Measurements from ENCODE around the gene CHTF8. TPM values are rescaled to one million over a fixed set of nuclear protein-coding genes. Genes with fewer than 3 reads are reported as not detected.

CHTF8 gene
- total RNA-seq, 2 experiments from 2014 or later: 25.8 to 28.5 TPM

DNA sequence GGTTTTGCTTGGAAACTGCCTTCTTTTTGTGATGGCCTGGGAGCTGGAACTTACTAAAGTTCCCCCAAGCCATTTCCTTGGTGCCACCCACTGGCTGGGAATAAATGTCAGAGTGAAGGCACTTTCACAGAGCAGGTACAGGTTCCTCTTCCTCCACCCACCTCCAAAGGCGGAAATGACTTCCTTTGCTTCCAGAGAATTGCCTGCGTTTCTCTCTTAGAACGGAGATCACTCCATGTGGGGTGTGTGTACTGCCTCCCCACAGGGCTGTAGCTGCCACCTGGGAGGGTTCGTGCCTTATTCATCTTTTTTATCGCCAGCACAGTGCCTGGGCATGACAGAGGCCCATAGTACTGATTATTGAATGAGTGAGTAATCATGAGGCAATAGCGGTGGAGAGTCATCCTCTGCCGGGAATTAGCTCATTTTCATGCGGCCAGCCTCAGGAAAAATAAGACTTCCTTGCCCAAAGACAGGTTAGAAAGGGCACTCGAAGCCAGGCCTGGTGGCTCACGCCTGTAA lies 59.1 kb downstream of the CHTF8 start:
- ChIA-PET CTCF (no interaction called here), POLR2A (no interaction called here)
- Histone ChIP-seq H3K27me3 (ENCODE audit: control insufficient read depth in 1 of 2, insufficient read depth in 2 of 2, low read length in 2 of 2) (no peaks in the 10 kb centered on the region), H3K27ac (ENCODE audit: low read depth in 1 of 2, low read length in 2 of 2) (no peak overlapping the region), H3K4me1 (ENCODE audit: insufficient read depth, low read length) (no peaks in the 10 kb centered on the region), H3K4me3 (ENCODE audit: low read length) (no peak overlapping the region), H3K9me3 (ENCODE audit: control insufficient read depth in 1 of 2, insufficient read depth in 1 of 2, low read length in 2 of 2) (no peaks in the 10 kb centered on the region), H3K36me3 (ENCODE audit: insufficient read depth, low read length) (peaks cover 7% of the 10 kb centered on the region)
- Mint-ChIP-seq H3K4me3 (no peak overlapping the region), H3K4me1 (ENCODE audit: low read depth) (no peaks in the 10 kb centered on the region), H3K36me3 (ENCODE audit: low read depth) (peaks cover 5% of the 10 kb centered on the region), H3K9me3 (no peaks in the 10 kb centered on the region), H3K27me3 (no peaks in the 10 kb centered on the region), H3K27ac (no peak overlapping the region)
- intact Hi-C loops (cut with DNase I, micrococcal nuclease): no loop called here
- TF ChIP-seq, protein P1, sequence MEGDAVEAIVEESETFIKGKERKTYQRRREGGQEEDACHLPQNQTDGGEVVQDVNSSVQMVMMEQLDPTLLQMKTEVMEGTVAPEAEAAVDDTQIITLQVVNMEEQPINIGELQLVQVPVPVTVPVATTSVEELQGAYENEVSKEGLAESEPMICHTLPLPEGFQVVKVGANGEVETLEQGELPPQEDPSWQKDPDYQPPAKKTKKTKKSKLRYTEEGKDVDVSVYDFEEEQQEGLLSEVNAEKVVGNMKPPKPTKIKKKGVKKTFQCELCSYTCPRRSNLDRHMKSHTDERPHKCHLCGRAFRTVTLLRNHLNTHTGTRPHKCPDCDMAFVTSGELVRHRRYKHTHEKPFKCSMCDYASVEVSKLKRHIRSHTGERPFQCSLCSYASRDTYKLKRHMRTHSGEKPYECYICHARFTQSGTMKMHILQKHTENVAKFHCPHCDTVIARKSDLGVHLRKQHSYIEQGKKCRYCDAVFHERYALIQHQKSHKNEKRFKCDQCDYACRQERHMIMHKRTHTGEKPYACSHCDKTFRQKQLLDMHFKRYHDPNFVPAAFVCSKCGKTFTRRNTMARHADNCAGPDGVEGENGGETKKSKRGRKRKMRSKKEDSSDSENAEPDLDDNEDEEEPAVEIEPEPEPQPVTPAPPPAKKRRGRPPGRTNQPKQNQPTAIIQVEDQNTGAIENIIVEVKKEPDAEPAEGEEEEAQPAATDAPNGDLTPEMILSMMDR (IDR thresholded peaks at IDR 0.05): no peak
- no peak for ATAC-seq (ENCODE audit: poor library complexity)
- no peak for DNase-seq

DNA sequence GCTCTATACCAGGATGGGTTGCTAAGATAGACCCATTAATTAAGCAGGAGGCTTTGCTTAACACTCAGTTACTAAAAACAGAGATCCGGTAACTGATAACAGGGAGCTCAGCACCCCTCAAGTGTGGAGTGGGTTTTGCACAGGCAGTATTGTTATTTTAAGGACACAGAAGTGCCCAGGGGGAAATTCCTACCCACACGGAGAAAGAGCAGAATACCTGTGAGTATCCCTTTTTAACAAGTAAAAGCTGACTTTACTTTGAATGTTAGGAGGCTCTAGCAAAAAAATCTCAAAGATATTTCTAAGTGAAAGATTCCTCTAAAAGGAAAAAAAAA lies 59.8 kb downstream of the CHTF8 start:
- no peak overlapping the region for H3K27ac ChIP-seq (ENCODE audit: low read depth in 1 of 2, low read length in 2 of 2)
- H3K9me3 ChIP-seq (ENCODE audit: control insufficient read depth in 1 of 2, insufficient read depth in 1 of 2, low read length in 2 of 2): no peaks in the 10 kb centered on the region
- intact Hi-C loops (cut with DNase I, micrococcal nuclease): no loop called here
- Mint-ChIP-seq H3K4me1 (ENCODE audit: low read depth) (no peaks in the 10 kb centered on the region), H3K27ac (no peak overlapping the region), H3K27me3 (no peaks in the 10 kb centered on the region), H3K36me3 (ENCODE audit: low read depth) (peaks cover 4% of the 10 kb centered on the region), H3K9me3 (no peaks in the 10 kb centered on the region), H3K4me3 (no peak overlapping the region)
- ATAC-seq (ENCODE audit: poor library complexity) (no peak), DNase-seq (no peak)
- CTCF ChIA-PET: interaction anchor here (0.7 kb wide), 1 partner anchor 53 kb away, joined by 3 read pairs; no protein-coding TSS in a partner anchor
- H3K27me3 ChIP-seq (ENCODE audit: control insufficient read depth in 1 of 2, insufficient read depth in 2 of 2, low read length in 2 of 2): no peaks in the 10 kb centered on the region
- TF ChIP-seq, protein P1 (IDR thresholded peaks at IDR 0.05): no peak
- H3K4me1 ChIP-seq (ENCODE audit: insufficient read depth, low read length): no peaks in the 10 kb centered on the region
- H3K36me3 ChIP-seq (ENCODE audit: insufficient read depth, low read length): peaks cover 7% of the 10 kb centered on the region
- no peak overlapping the region for H3K4me3 ChIP-seq (ENCODE audit: low read length)
- POLR2A ChIA-PET: no interaction called here

DNA sequence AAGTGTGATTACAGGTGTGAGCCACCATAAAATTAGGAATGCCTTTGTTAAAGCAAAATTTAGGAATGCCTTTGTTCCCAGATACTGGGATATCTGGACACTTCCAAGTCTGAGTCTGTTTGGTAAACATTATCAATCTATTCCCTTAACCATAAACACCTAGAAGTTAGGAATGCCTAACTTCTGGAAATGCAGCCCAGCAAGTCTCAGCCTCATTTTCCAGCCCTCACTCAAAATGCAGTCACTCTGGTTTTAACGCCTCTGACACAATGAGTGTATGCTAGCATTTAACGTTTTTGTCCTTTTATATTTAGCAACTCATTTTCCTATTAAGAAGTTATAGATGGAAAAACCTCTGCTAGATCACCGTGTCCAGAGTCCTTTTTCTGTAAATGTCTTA lies 61.4 kb downstream of the CHTF8 start:
- no peak overlapping the region for H3K27ac ChIP-seq (ENCODE audit: low read depth in 1 of 2, low read length in 2 of 2)
- Mint-ChIP-seq H3K9me3 (no peaks in the 10 kb centered on the region), H3K4me3 (no peak overlapping the region), H3K36me3 (ENCODE audit: low read depth) (peaks cover 4% of the 10 kb centered on the region), H3K27ac (no peak overlapping the region), H3K4me1 (ENCODE audit: low read depth) (no peaks in the 10 kb centered on the region), H3K27me3 (no peaks in the 10 kb centered on the region)
- no peaks in the 10 kb centered on the region for H3K4me1 ChIP-seq (ENCODE audit: insufficient read depth, low read length)
- DNase-seq (no peak), ATAC-seq (ENCODE audit: poor library complexity) (no peak)
- no peak overlapping the region for H3K4me3 ChIP-seq (ENCODE audit: low read length)
- CTCF ChIA-PET: no interaction called here
- no peaks in the 10 kb centered on the region for H3K9me3 ChIP-seq (ENCODE audit: control insufficient read depth in 1 of 2, insufficient read depth in 1 of 2, low read length in 2 of 2)
- peaks cover 2% of the 10 kb centered on the region for H3K36me3 ChIP-seq (ENCODE audit: insufficient read depth, low read length)
- TF ChIP-seq, protein P1 (IDR thresholded peaks at IDR 0.05): no peak
- intact Hi-C loops (cut with DNase I, micrococcal nuclease): no loop called here
- H3K27me3 ChIP-seq (ENCODE audit: control insufficient read depth in 1 of 2, insufficient read depth in 2 of 2, low read length in 2 of 2): no peaks in the 10 kb centered on the region
- POLR2A ChIA-PET: no interaction called here

Data from CD4-positive, alpha-beta T cell (primary cell).